ENCODE data around the gene CHCHD1. TPM values are rescaled to one million over a fixed set of nuclear protein-coding genes. Genes with fewer than 3 reads are reported as not detected.
"Not testable (repeated sequence)": the region's sequence is repeated elsewhere in the genome, so short reads cannot be mapped to it uniquely, and the experiment has no call there.

Gene CHCHD1
- total RNA-seq, 2 donors from 2014 or later = 18.7 to 28.5 TPM

DNA sequence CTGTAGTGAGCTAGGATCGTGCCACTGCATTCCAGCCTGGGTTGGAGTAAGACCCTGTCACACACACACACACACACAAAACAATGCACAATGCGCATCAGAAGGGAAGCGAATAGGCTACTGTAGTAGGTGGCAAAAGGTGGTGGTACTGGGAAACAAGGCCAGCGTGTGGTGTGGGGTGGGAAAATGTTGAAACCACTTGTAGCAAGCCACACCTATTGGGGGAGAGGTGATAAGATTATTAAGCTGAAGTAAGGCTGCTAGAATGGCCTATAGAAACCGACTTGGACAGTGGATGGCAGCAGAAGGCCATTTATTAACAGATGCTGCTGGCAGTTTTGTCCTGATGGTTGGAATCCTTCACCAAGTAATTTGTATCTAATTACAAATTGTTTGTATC, 7.2 kb upstream of the CHCHD1 start:
- Mint-ChIP-seq H3K27ac (peak overlapping the region; percentile 78 to 79), H3K27me3 (no peaks in the 10 kb centered on the region), H3K9me3 (no peaks in the 10 kb centered on the region), H3K4me1 (ENCODE audit: low read depth in 2 of 2) (peaks cover 44 to 45% of the 10 kb centered on the region in 2 donors), H3K36me3 (peaks cover 42% of the 10 kb centered on the region), H3K4me3 (peak overlapping the region; percentile 93)
- ATAC-seq (peak; percentile 3 to 8), DNase-seq (ENCODE audit: low spot score) (peak; percentile 76)

DNA sequence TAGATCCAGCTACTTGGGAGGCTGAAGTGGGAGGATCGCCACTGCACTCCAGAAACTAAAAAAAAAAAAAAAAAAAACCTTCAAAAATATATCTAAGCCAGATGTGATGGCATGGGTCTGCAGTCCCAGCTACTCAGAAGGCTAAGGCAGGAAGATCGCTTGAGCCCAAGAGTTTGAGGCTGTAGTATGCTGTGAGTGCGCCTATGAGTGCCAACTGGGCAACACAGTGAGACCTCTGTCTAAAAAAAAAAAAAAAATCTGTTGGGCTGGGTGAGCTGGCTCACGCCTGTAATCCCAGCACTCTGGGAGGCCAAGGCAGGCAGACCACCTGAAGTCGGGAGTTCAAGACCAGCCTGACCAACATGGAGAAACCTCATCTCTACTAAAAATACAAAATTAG, 2.8 kb upstream of the CHCHD1 start:
- H3K9me3 Mint-ChIP-seq = no peaks in the 10 kb centered on the region
- ATAC-seq = no peak
- DNase-seq (ENCODE audit: low spot score) = no peak
- no peaks in the 10 kb centered on the region for H3K27me3 Mint-ChIP-seq
- H3K4me3 Mint-ChIP-seq = no peak overlapping the region
- H3K36me3 Mint-ChIP-seq = peaks cover 36% of the 10 kb centered on the region
- peaks cover 47 to 63% of the 10 kb centered on the region in 2 donors for H3K4me1 Mint-ChIP-seq (ENCODE audit: low read depth in 2 of 2)
- no peak overlapping the region for H3K27ac Mint-ChIP-seq

DNA sequence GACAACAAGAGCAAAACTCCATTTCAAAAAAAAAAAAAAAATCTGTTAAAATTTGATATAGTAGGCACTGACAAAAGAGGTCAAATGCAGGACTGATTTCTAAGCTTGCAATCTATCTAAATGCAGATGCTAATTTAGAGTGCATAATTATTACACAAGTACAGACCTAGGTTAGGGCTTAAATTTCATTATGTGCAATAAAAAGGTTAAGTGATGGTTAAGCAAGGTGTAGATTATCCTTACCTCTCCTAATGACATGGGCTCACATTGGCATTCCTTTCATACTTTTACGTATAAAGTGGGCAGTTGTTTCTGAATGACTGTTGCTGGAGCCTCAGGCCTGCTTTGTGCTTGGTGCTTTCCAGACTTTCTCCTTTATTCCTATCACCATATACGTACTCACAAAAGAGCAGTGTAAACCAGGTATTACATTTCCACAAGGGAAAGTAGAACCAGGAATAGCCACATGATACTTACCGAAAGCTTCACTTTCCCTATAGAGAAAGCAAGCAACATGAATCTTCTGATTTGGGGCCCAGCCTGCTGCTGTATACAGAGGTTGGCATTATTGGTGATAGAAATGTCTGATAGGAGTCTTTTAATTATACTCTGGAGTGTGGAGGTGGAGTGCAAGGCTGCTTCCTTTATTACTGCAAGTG, 2.2 kb upstream of the CHCHD1 start:
- DNase-seq (ENCODE audit: low spot score) (no peak), ATAC-seq (no peak)
- no peaks in the 10 kb centered on the region for H3K9me3 Mint-ChIP-seq
- H3K27me3 Mint-ChIP-seq = no peaks in the 10 kb centered on the region
- peaks cover 30% of the 10 kb centered on the region for H3K36me3 Mint-ChIP-seq
- peak overlapping the region; percentile 98 for H3K27ac Mint-ChIP-seq
- peaks cover 44 to 57% of the 10 kb centered on the region in 2 donors for H3K4me1 Mint-ChIP-seq (ENCODE audit: low read depth in 2 of 2)
- H3K4me3 Mint-ChIP-seq = peak overlapping the region; percentile 98

DNA sequence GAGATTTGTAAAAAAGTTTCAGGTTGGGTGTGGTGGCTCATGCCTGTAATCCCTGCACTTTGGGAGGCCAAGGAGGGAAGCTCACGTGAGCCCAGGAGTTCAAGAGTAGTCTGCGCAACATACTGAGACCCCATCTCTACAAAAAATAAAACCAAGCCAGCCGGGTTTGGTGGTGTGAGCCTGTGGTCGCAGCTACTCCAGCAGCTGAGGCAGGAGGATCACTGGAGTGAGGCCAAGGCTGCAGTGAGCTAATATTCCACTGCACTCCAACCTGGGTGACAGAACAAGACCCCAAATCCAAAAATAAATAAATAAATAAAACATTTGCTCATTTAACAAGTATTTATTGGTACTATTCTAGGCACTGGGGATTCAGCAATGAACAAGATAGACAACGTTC, 1.5 kb upstream of the CHCHD1 start:
- no peak for ATAC-seq
- peaks cover 45 to 56% of the 10 kb centered on the region in 2 donors for H3K4me1 Mint-ChIP-seq (ENCODE audit: low read depth in 2 of 2)
- H3K36me3 Mint-ChIP-seq = peaks cover 25% of the 10 kb centered on the region
- H3K27ac Mint-ChIP-seq = peak overlapping the region; percentile 98
- DNase-seq (ENCODE audit: low spot score) = no peak
- no peaks in the 10 kb centered on the region for H3K27me3 Mint-ChIP-seq
- H3K9me3 Mint-ChIP-seq = no peaks in the 10 kb centered on the region
- peak overlapping the region; percentile 98 for H3K4me3 Mint-ChIP-seq

DNA sequence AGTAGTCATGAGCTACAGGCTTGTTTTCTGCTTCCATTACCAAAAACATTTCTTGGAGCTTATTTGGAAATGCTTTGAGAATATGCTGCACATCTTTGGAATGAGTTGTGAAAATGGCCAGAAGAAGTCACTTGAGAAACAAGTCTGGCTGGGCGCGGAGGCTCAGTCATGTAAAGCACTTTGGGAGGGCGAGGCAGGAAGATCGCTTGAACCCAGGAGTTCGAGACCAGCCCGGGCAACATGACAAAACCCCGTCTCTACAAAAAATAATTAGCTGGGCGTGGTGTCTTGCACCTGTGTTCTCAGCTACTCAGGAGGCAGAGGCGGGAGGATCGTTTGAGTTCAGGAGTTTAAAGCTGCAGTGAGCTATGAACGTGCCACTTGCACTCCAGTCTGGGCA, 882 bp upstream of the CHCHD1 start:
- no peaks in the 10 kb centered on the region for H3K9me3 Mint-ChIP-seq
- H3K27me3 Mint-ChIP-seq = no peaks in the 10 kb centered on the region
- H3K4me3 Mint-ChIP-seq = peak overlapping the region; percentile 98
- peak overlapping the region; percentile 98 for H3K27ac Mint-ChIP-seq
- no peak for ATAC-seq
- H3K36me3 Mint-ChIP-seq = peaks cover 19% of the 10 kb centered on the region
- DNase-seq (ENCODE audit: low spot score) = no peak
- peaks cover 43 to 57% of the 10 kb centered on the region in 2 donors for H3K4me1 Mint-ChIP-seq (ENCODE audit: low read depth in 2 of 2)

DNA sequence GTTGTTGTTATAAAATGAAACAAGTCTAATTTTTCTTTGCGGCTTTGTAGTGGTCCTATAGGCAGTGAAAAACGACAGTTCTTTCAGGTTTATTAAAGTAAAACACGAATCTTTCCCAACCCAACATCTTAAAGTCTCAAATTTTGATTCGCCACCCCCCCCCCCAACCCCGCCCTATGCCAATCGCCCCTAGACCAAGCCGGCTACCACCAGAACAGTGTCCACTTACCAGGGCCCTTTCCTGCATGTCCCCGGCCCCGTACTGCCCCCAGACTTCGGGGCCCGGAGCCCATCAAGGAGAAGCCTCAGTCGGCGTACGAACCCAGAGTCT, 335 bp upstream of the CHCHD1 start:
- Mint-ChIP-seq H3K4me1 (ENCODE audit: low read depth in 2 of 2) (peaks cover 48 to 62% of the 10 kb centered on the region in 2 donors), H3K36me3 (peaks cover 19% of the 10 kb centered on the region), H3K9me3 (no peaks in the 10 kb centered on the region), H3K4me3 (peak overlapping the region; percentile 98), H3K27ac (peak overlapping the region; percentile 98), H3K27me3 (no peaks in the 10 kb centered on the region)
- DNase-seq (ENCODE audit: low spot score) (no peak), ATAC-seq (peak in 1 of 2 donors; percentile 17)

DNA sequence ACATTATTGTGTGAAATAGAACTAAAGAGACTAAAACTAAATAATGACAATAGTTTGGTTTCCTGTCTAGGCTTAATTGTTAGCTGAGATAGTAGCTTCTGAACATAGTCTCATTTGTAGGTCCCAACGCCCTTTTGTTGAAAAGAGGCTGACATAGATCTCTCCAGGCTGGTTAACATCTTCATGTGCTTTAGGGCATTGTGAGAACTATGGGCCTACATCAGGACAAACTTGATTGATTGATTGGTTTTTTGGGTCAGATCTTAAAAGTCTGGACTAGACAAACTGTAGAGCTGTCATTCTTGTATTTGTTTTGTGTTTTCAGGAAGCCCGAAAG, 869 bp downstream of the CHCHD1 start:
- Mint-ChIP-seq H3K27ac (peak overlapping the region; percentile 98), H3K9me3 (no peaks in the 10 kb centered on the region), H3K27me3 (no peaks in the 10 kb centered on the region), H3K36me3 (peaks cover 14% of the 10 kb centered on the region), H3K4me3 (peak overlapping the region; percentile 98), H3K4me1 (ENCODE audit: low read depth in 2 of 2) (peaks cover 47 to 54% of the 10 kb centered on the region in 2 donors)
- ATAC-seq (no peak), DNase-seq (ENCODE audit: low spot score) (no peak)

DNA sequence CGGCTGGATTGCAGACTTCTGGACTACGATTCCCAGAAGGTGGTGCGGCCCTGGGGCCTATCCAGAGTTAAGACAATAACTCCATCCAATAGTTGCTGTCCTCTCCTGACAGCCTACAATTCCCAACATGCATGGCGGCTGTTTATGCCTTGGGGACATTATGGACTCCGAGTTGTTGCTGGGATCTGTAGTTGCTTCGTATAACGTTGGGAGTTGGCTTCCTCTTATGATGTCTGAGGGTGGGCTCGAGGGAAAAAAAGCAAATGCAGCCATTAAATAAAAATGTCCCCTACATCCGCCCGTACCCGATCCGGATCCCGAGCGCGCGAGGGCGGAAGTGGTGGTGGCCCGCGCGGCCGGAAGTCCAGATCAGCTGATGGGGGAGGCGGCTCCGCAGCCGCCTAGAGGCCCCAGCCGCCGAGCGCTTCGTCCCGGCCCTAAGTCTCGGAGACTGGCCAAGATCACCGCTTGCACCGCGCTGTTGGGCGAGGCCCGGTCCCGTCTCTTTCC, 3.4 kb downstream of the CHCHD1 start, which contains the start of gene ZSWIM8:
Gene ZSWIM8 (plus strand): TSS at position 396 of the 510 bp plus-strand sequence. CDS start 273 bp downstream, outside the sequence.
- DNase-seq (ENCODE audit: low spot score) (peak; percentile 86), ATAC-seq (peak; percentile 89 to 91)
- Mint-ChIP-seq H3K4me1 (ENCODE audit: low read depth in 2 of 2) (peaks cover 47 to 52% of the 10 kb centered on the region in 2 donors), H3K4me3 (peak within 1 kb of the TSS; percentile 98), H3K36me3 (peaks cover 9% of the 10 kb centered on the region), H3K9me3 (no peaks in the 10 kb centered on the region), H3K27me3 (no peaks in the 10 kb centered on the region), H3K27ac (peak within 1 kb of the TSS; percentile 86 to 93)

DNA sequence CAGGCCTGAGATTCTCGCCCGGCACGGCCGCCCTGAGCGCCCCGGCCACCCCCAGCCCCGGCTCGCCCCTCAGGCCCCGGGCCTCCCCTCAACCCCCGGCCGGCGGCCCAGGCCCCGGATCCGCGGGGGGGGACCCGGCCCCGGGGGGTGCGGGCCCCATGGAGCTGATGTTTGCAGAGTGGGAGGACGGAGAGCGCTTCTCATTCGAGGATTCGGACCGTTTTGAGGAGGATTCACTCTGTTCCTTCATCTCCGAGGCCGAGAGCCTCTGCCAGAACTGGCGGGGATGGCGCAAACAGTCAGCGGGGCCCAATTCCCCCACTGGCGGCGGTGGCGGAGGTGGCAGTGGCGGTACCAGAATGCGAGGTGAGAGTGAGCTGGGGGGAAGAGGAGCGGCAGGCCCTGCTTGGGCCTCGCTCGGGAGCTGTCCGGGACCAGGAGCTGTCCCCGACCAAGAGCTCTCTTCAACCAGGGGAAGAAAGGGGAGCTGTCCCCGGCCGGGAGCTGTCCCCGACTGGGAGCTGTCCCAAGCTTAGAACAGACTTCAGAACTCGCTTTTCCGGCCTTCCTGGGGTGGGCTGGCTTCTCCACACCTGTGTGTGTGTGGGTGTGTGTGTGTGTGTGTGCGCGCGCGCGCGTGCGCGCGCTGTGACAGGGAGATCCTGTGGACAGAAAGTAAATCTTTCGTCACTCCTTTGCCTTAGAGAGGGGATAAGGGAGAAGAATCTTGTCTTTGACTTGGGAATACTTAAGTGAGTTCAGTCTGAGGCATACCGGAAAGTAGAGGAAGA, 4.1 kb downstream of the CHCHD1 start:
- H3K4me1 Mint-ChIP-seq (ENCODE audit: low read depth in 2 of 2) = peaks cover 42 to 45% of the 10 kb centered on the region in 2 donors
- H3K4me3 Mint-ChIP-seq = peak overlapping the region; percentile 98
- peak; percentile 63 for DNase-seq (ENCODE audit: low spot score)
- peaks cover 11% of the 10 kb centered on the region for H3K36me3 Mint-ChIP-seq
- H3K27me3 Mint-ChIP-seq = no peaks in the 10 kb centered on the region
- peak; percentile 7 to 41 for ATAC-seq
- H3K9me3 Mint-ChIP-seq = no peaks in the 10 kb centered on the region
- peak overlapping the region; percentile 86 to 93 for H3K27ac Mint-ChIP-seq

DNA sequence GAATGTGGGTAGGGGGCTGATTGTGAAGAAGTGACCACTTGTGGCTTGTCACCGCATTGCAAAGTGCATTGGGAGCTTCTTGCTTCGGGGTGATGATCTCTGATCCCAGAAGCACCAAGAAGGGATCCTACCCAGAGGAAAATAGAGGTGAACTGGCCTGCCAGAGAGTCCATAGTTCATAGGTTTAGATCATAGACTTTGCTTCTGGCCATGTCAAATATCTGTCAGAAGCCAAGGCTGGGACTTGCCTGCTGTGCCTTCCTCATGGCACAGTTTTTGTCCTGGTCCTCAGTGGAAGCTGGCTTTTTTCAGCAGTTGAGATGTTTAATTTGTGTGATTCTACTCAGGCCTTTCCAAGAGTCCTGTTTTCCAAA, 4.7 kb downstream of the CHCHD1 start:
- Mint-ChIP-seq H3K27ac (peak overlapping the region; percentile 86 to 93), H3K4me3 (peak overlapping the region; percentile 98), H3K27me3 (no peaks in the 10 kb centered on the region), H3K4me1 (ENCODE audit: low read depth in 2 of 2) (peaks cover 38 to 41% of the 10 kb centered on the region in 2 donors), H3K9me3 (no peaks in the 10 kb centered on the region), H3K36me3 (peaks cover 11% of the 10 kb centered on the region)
- ATAC-seq (no peak), DNase-seq (ENCODE audit: low spot score) (peak; percentile 6)

DNA sequence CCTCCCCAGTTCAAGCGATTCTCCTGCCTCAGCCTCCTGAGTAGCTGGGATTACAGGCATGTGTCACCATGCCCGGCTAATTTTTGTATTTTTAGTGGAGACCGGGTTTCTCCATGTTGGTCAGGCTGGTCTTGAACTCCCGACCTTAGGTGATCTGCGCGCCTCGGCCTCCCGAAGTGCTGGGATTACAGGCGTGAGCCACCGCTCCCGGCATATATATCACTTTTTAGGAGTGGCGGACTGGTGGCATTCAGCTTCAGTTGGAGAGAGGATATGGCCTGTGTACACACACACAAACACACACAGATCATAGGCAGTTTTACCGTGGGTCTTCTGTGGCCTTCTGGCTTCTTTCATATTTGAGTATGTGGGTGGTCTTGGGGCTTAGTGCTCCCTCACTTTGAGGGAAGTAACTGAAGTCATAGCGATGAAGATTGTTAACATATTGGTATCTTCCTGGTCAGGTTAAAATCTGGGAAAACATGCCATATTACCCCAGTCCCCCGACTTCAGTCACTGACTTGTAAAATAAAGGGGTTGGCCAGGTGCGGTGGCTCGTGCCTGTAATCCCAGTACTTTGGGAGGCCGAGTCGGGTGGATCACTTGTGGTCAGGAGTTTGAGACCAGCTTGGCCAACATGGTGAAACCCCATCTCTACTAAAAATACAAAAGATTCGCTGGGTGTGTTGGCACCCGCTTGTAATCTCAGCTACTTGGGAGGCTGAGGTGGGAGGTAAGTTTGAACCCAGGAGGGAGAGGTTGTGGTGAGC, 5.4 kb downstream of the CHCHD1 start:
- not testable (repeated sequence) for H3K27me3 Mint-ChIP-seq, ATAC-seq, H3K9me3 Mint-ChIP-seq
- Mint-ChIP-seq H3K36me3 (peaks cover 11% of the 10 kb centered on the region), H3K4me1 (ENCODE audit: low read depth in 2 of 2) (peaks cover 36% of the 10 kb centered on the region in 2 donors), H3K4me3 (peak overlapping the region; percentile 98), H3K27ac (peak overlapping the region in 1 of 2 donors; percentile 86)
- DNase-seq (ENCODE audit: low spot score) = peak; percentile 37

DNA sequence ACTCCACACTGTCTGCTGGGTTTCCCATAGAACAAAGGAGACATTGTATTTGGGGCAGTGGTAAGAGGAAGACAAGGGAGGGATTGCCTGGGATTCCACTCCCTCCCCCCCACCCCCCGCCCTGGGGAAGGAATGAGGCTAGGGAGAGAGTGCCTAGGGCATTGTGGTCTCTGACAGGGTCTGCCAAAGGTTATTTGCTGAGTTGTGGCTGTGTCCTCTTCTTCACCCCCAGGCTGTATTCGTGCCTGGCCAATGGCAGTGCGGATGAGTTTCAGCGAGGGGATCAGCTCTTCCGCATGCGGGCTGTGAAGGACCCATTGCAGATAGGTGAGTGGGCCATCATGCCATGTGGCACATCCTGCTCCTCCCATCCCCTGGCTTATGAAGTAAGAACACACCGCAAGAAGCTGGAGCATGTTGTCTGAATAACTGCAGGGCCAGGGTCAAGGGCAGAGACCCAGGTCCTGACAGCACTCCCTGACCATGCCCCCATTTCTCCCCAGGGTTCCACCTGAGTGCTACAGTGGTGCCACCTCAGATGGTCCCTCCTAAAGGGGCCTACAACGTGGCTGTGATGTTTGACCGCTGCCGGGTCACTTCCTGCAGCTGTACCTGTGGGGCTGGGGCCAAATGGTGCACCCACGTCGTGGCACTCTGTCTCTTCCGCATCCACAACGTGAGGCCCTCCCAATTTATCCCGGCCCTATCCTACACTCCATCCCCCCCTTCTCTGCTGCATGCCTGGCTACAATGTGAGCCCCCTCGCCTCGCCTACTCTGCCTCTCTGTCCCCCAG, 7.2 kb downstream of the CHCHD1 start:
- Mint-ChIP-seq H3K4me3 (no peak overlapping the region), H3K27me3 (no peaks in the 10 kb centered on the region), H3K27ac (peak overlapping the region in 1 of 2 donors; percentile 57), H3K9me3 (no peaks in the 10 kb centered on the region), H3K4me1 (ENCODE audit: low read depth in 2 of 2) (peaks cover 22 to 33% of the 10 kb centered on the region in 2 donors), H3K36me3 (peaks cover 12% of the 10 kb centered on the region)
- no peak for ATAC-seq
- peak; percentile 49 for DNase-seq (ENCODE audit: low spot score)

DNA sequence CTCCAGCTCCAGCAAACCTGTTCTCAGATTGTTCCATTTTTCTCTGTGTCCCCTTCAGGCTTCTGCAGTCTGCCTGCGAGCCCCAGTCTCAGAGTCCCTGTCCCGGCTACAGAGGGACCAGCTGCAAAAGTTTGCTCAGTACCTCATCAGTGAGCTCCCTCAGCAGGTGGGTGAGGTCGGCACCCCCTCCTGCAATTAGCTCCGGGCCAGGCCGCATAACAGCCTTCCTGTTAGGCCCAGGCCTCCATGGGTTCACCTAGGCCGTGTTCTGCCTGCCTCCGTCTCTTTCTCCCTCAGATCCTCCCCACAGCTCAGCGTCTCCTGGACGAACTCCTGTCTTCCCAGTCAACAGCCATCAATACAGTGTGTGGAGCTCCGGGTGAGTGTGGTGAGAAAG, 7.8 kb downstream of the CHCHD1 start:
- Mint-ChIP-seq H3K27me3 (no peaks in the 10 kb centered on the region), H3K27ac (no peak overlapping the region), H3K36me3 (peaks cover 12% of the 10 kb centered on the region), H3K4me3 (no peak overlapping the region), H3K4me1 (ENCODE audit: low read depth in 2 of 2) (peaks cover 22 to 33% of the 10 kb centered on the region in 2 donors), H3K9me3 (no peaks in the 10 kb centered on the region)
- ATAC-seq (no peak), DNase-seq (ENCODE audit: low spot score) (peak; percentile 44)
